ENCODE measurements around the gene ARFGAP2.

ARFGAP2 gene

DNA sequence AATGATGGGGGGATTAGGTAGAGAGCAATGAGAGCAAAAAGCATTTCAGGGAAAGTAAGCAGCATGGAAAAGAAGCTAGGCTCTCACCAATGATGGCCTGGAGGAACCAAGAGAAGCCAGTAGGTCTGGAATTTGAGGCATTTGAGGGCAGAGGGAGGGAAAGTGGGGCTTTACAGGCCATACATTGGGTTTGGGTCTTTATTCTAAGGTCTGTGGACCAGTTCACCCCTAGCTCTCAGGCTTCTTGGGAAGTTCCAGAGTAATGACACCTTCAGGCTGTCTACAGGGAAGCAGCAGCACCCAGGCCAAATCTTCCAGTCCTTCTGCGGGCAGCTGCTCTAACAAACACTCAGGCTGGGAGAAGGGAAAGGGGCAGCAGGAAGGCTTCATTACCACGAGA, 29.4 kb downstream of the ARFGAP2 start:
- DNase-seq, result no peak

DNA sequence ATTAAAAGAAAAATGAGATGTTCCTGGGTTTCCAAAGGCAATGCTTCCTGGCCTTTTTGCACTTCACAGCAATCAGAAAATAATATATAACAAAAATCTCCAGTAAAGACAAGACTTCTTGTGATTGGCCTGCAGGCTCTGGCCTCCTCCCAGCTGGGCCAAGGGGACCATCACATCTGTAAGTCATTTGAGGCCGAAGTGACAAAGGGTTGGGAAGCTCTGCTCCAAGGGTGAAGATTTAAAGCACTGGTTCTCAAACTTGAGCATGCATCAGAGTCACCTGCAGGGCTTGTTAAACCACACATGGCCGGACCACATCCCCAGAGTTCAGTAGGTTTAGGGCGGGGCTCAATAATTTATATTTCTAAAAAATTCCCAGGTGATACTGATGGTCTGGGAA, 32.1 kb downstream of the ARFGAP2 start:
- no peak for DNase-seq

DNA sequence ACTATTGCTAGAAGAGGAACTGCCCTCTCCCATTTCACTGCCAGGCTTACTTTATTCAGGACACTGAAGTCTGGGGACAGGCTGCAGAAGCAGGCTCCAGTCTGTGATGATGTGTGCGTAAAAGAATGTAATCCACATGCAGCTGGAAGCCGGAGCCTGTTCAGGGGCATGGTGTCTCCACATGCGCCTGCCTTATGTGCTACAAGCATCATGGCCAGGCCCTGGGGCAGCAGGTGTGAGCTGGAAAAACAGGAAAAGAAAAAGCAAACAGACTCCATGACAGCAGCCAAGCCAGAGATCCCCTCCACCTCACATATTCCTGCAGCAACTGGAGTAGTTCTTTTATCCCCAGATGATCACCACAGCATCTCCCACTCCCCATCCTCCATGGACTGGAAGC, 33.4 kb downstream of the ARFGAP2 start:
- no peak for DNase-seq

DNA sequence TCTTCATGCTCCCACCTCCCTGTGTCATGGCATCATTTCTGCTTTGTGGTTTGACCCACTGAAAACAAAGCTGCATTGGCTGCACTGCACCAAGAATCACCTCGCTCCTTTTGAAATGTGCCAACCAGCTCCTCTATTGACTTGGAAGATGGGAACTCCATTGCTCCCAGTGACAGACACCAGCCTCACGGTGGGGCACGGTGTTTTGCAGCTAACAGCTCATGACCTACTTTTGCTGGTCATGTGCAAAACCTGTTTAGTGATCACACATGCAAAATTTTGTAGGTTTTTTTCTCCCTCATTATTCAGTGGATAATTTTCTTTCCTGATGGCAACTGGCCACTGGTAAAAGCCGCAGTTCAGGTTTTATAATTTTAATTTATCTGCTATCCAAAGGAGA, 36.8 kb downstream of the ARFGAP2 start:
- no peak for DNase-seq

DNA sequence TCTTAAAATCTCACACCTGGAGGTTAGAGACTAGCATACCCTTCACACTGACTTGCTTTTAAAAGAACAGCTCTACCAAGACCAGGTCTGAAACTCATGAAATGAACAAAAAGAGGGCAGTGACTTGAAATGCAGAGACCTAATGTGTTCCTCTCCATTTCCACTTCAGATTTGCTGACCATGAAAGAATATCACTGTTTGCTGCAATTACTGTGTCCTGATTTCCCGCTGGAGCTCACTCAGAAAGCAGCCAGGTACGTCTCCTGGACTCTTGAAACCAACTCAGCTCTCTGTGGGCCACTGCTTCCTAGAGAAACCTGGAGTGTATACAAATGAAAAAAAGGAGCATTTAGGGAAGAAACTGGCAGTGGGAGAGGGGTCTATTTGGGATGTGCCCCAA, 39.2 kb downstream of the ARFGAP2 start:
- no peak for DNase-seq

DNA sequence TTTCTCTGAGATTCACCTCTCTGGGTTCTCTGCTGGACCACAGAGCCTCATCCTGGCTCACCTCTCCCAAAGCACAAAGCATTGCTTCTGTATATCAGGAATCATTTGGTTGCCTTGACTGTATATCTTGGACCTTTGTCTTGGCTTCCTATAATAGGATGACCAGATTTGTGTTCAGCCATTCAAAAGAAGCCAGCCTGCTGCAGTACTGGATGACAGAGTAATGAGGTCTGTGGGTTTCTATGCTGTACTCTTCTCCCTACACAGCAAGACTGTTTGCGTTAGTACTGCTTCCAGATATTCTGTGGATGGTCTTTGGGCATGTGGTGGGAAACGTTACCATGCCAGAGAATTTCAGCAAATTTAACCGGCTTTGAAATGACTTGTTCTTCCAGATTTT, 39.8 kb downstream of the ARFGAP2 start:
- no peak for DNase-seq

DNA sequence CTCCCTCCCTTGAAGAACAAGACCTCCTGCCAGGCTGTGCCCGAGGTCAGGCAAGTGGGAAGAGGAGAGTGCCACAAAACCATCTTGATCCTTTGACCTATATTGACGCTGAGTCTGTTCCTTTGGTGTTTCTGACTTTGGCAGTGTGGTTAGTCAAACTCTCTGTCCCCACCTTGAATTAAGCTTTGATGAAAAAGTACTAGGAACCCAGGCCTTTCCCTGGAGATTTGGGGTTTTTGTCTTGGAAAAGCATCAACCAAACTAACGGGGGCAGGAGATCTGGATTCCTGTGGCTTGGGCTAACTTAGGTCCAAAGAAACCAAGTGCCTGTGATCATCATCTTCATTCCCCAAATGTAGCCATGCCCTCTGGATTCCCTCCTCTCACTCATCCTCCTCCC, 40.4 kb downstream of the ARFGAP2 start:
- DNase-seq, result no peak

DNA sequence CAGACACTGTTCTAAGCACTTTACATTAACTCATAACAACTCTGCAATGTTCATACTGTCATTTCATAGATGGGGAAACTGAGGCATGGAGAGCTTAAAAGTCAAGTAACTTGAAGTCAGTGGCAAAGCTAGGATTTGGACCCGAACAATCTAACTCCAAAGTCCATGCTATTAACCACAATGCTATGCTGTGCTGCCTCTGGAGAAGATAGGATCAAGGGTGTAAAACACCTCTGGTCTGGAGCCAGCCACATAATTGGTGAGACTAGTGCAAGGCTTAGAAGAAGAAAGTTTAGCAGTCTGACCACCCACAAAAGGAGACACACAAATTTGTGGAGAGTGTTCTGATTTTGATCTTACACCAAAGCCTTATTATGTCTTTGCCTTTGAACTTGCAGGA, 43.7 kb downstream of the ARFGAP2 start:
- DNase-seq, result no peak

DNA sequence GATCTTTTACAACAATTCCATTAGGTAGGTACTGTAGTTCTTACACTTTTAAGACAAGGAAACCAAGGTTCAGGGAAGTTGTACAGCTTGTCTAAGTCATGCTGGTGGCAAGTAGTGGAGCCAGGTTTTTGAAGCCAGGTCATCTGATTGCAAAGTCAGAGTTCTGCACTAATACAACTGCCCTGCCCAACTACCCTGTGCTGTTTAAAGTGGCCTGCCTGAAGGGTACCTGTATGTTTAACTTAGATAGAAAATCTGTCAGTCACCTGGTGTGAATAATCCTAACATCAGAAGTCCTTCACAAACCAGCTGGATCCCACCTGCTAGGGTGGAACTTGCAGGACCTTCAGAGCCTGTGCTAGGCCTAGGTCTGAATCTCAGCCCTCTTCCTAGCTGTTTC, 44.2 kb downstream of the ARFGAP2 start:
- DNase-seq, result no peak

DNA sequence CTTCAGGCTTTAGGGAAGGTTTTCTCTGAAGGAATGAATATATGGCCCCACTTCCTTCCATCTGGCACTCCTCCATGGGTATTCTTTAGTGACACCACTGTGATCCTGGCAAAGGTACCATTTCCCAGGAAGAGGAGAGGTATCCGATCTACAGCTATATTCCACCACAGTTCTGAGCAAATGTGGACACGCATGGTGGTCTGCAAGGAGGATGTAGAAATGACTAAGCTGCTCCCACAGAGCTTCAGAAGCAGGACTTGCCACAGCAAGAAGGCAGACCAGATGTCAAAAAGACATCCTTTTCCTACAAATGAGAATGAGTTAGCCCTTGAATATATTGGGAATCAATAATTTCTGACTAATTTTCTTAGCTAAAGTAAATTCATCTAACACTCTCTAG, 45.5 kb downstream of the ARFGAP2 start:
- no peak for DNase-seq

DNA sequence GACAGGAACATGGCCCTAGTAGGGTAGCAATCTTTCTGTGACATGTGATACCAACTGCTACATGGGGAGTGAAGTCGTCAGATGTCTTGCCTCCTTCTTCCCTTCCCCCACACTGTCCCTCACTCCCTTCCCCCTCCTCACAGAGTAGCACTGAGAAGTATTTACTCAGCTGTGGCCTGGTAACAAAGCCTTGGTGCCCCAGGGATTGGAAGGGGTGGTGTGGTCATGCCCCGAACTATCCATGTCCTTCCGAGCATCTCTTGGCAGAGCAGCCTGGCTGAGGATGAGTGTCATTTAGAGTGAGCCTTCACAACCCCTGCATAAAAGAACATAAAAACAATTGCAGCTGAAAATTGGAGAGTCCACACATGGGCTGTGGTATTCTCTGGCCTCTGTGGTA, 46.1 kb downstream of the ARFGAP2 start:
- DNase-seq, result no peak

DNA sequence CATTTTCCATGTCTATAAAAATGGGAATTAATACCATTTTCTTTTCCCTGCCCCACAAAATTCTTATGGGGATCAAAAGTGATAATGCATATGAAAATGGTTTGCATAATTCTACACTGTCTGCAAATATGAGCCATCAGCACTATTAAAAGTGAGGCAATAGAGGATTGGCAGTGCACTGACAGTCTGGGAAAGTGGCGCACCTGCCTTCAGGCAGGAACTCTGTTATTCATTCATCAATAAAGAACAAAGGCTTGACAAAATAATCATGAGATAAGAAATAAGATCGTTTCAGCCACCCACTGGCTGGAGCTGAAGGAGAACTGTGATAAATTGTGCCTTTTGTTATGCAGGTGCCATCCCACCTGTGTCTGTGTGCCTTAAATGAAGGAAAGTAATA, 49.5 kb downstream of the ARFGAP2 start:
- no peak for DNase-seq

DNA sequence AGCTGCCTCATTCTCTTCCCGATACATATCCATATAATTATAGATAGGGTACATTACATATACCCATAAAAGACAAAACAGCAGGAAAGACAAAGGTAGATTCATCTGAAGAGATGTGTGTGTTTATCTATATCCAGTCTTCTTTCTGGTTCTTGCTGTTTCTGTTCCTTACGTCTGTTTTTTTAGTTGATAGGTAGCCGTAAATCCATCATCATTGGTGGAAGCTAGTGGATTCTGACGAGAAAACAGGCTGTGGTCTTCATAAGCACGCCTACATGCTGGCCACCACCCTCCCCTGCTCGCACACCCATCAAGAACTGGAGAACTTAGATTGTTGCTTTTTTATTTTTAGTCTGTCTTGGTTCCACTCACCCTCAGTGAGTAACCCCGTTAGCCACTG, 51.6 kb downstream of the ARFGAP2 start:
- no peak for DNase-seq

DNA sequence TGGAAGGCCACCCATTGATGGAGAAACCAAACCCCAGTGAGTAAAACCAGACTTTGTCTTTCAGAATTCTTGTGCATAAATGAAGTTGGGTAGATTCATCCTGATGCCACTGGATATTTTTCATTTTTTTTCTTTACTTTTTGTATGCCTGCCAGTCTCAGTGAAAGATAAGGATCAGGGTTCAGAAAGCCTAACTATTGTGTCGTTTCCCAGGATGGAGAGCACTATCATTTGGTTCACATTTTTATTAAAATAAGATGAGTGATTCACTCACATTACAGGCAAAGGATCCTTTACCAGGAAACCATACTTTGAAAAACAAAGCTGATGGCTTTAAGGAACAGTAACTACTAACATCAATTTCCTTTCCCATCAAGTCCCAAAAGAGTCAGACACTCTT, 52.0 kb downstream of the ARFGAP2 start:
- DNase-seq, result no peak

DNA sequence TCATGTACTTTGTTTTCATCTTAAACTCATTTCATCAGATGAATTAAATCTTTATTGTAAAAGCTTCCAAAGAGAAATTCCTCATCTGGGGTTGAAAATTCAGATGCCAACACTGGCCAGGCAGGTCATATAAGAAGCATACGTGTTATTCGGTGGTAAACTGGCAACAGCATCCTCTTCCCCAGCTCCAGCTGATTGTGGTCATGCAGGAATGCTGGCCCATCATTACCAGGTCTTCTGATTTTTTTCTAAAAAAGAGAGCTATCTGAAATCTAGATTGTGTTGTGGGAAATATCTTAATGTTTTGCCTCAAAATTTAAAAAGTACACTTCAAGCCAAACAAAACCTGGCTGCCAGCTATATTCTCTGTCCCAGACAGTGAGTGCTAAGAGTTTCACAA, 53.6 kb downstream of the ARFGAP2 start:
- DNase-seq, result no peak

DNA sequence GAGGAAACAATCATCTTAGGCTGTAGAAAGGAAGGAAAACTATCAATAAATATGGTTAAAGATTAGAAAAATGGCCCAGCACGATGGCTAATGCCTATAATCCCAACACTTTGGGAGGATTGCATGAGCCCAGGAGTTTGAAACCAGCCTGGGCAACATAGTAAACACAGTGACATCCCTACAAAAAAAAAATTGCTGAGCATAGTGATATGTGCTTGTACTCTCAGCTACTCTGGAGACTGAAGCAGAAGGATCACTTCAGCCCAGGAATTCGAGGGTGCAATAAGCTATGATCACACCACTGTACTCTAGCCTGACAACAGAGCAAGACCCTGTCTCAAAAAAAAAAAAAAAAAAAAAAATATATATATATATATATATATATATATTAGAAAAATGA, 54.9 kb downstream of the ARFGAP2 start:
- DNase-seq, result no peak

DNA sequence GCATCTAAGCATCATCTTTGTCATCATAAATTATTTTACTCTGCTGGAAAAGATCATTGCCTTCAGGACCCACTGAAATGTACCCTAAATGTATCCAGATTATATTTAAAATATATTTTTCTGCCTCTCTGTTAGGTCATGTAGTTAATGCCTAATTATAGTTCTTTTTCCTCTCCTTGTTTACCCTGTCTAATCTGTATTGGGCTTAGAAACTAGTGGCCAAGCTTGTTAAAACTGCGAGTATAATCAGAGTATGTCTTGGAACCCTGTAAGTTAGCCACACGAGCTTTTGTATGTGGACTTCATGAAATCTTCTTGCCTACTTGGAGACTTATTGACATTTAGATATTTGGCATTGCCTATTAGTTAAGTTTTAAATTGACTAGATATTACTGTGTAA, 55.6 kb downstream of the ARFGAP2 start:
- DNase-seq, result no peak

DNA sequence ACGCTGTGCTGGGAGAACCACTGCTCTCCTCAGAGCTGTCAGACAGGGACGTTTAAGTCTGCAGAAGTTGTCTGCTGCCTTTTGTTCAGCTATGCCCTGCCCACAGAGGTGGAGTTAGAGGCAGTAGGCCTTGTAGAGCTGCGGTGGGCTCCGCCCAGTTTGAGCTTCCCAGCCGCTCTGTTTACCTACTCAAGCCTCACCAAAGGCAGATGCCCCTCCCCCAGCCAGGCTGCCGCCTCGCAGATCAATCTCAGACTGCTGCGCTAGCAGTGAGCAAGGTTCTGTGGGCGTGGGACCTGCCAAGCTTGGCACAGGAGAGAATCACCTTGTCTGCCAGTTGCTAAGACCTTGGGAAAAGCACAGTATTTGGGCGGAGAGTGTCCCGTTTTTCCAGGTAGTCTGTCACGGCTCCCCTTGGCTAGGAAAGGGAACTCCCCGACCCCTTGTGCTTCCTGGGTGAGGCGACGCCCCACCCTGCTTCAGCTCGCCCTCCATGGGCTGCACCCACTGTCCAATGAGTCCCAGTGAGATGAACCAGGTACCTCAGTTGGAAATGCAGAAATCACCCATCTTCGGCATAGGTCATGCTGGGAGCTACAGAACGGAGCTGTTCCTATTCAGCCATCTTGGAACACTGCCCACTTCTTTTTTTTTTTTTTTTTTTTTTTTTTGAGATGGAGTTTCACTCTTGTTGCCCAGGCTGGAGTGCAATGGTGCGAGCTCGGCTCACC, 57.6 kb downstream of the ARFGAP2 start:
- peak; percentile 46 for DNase-seq
